Measurements from ENCODE around the gene CALN1.

The CALN1 gene

GRCh38 chr7:71976645-71977044, 435.5 kb downstream of the CALN1 start:
- no peak for TF ChIP-seq FOXP2 (optimal IDR thresholded peaks at IDR 0.05; ENCODE audit: borderline replicate concordance, extremely low read depth, extremely low read length, insufficient read depth)
- TF ChIP-seq TAF1 (IDR thresholded peaks at IDR 0.05; ENCODE audit: borderline replicate concordance, insufficient read depth, low read length): no peak
- no peak for TF ChIP-seq POLR2AphosphoS5 (IDR thresholded peaks at IDR 0.05; ENCODE audit: low read depth, low read length)
- TF ChIP-seq, protein P1, sequence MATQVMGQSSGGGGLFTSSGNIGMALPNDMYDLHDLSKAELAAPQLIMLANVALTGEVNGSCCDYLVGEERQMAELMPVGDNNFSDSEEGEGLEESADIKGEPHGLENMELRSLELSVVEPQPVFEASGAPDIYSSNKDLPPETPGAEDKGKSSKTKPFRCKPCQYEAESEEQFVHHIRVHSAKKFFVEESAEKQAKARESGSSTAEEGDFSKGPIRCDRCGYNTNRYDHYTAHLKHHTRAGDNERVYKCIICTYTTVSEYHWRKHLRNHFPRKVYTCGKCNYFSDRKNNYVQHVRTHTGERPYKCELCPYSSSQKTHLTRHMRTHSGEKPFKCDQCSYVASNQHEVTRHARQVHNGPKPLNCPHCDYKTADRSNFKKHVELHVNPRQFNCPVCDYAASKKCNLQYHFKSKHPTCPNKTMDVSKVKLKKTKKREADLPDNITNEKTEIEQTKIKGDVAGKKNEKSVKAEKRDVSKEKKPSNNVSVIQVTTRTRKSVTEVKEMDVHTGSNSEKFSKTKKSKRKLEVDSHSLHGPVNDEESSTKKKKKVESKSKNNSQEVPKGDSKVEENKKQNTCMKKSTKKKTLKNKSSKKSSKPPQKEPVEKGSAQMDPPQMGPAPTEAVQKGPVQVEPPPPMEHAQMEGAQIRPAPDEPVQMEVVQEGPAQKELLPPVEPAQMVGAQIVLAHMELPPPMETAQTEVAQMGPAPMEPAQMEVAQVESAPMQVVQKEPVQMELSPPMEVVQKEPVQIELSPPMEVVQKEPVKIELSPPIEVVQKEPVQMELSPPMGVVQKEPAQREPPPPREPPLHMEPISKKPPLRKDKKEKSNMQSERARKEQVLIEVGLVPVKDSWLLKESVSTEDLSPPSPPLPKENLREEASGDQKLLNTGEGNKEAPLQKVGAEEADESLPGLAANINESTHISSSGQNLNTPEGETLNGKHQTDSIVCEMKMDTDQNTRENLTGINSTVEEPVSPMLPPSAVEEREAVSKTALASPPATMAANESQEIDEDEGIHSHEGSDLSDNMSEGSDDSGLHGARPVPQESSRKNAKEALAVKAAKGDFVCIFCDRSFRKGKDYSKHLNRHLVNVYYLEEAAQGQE (IDR thresholded peaks at IDR 0.05; ENCODE audit: insufficient read depth in 1 of 2, low read depth in 2 of 2, low read length in 2 of 2): no peak
- no peak for TF ChIP-seq SIN3A (IDR thresholded peaks at IDR 0.05; ENCODE audit: borderline replicate concordance, insufficient read depth, low read length)

GRCh38 chr7:71974611-71975010, 437.5 kb downstream of the CALN1 start:
- TF ChIP-seq FOXP2 (optimal IDR thresholded peaks at IDR 0.05; ENCODE audit: borderline replicate concordance, extremely low read depth, extremely low read length, insufficient read depth) (no peak), SIN3A (IDR thresholded peaks at IDR 0.05; ENCODE audit: borderline replicate concordance, insufficient read depth, low read length) (no peak), TAF1 (IDR thresholded peaks at IDR 0.05; ENCODE audit: borderline replicate concordance, insufficient read depth, low read length) (no peak), POLR2AphosphoS5 (IDR thresholded peaks at IDR 0.05; ENCODE audit: low read depth, low read length) (no peak)
- TF ChIP-seq, protein P1 (IDR thresholded peaks at IDR 0.05; ENCODE audit: insufficient read depth in 1 of 2, low read depth in 2 of 2, low read length in 2 of 2): no peak

GRCh38 chr7:71972534-71972933, 439.6 kb downstream of the CALN1 start:
- TF ChIP-seq POLR2AphosphoS5 (IDR thresholded peaks at IDR 0.05; ENCODE audit: low read depth, low read length) (no peak), SIN3A (IDR thresholded peaks at IDR 0.05; ENCODE audit: borderline replicate concordance, insufficient read depth, low read length) (no peak), TAF1 (IDR thresholded peaks at IDR 0.05; ENCODE audit: borderline replicate concordance, insufficient read depth, low read length) (no peak), FOXP2 (optimal IDR thresholded peaks at IDR 0.05; ENCODE audit: borderline replicate concordance, extremely low read depth, extremely low read length, insufficient read depth) (no peak)
- TF ChIP-seq, protein P1 (IDR thresholded peaks at IDR 0.05; ENCODE audit: insufficient read depth in 1 of 2, low read depth in 2 of 2, low read length in 2 of 2): no peak

- TF ChIP-seq POLR2AphosphoS5 (IDR thresholded peaks at IDR 0.05; ENCODE audit: low read depth, low read length): no peak
- TF ChIP-seq SIN3A (IDR thresholded peaks at IDR 0.05; ENCODE audit: borderline replicate concordance, insufficient read depth, low read length): no peak
- TF ChIP-seq, protein P1 (IDR thresholded peaks at IDR 0.05; ENCODE audit: insufficient read depth in 1 of 2, low read depth in 2 of 2, low read length in 2 of 2): no peak
- no peak for TF ChIP-seq TAF1 (IDR thresholded peaks at IDR 0.05; ENCODE audit: borderline replicate concordance, insufficient read depth, low read length)
- no peak for TF ChIP-seq FOXP2 (optimal IDR thresholded peaks at IDR 0.05; ENCODE audit: borderline replicate concordance, extremely low read depth, extremely low read length, insufficient read depth)
These were observed 441.4 kb downstream of the CALN1 start for GRCh38 chr7:71970725-71971124.

DNA sequence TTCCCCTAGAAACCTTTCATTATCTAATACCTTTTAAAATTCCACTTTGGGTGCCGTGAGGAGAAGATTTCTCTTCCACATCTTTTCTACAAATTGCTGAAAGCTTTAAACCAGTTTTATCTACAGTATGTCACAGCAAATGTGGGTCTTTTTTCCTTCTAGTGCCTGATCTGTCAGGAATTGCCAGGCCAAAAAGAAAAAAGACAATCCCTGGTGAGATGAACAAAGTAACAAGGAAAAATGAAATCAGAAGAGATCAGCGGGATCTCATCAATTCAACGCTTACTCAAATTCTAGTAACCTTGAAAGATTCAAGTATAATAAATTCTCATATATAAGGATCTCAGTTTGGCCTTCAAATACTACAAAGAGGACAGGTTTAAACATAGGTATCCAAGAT, 449.5 kb downstream of the CALN1 start:
- TF ChIP-seq, protein P1 (IDR thresholded peaks at IDR 0.05; ENCODE audit: insufficient read depth in 1 of 2, low read depth in 2 of 2, low read length in 2 of 2): no peak
- no peak for TF ChIP-seq SIN3A (IDR thresholded peaks at IDR 0.05; ENCODE audit: borderline replicate concordance, insufficient read depth, low read length)
- no peak for TF ChIP-seq FOXP2 (optimal IDR thresholded peaks at IDR 0.05; ENCODE audit: borderline replicate concordance, extremely low read depth, extremely low read length, insufficient read depth)
- no peak for TF ChIP-seq TAF1 (IDR thresholded peaks at IDR 0.05; ENCODE audit: borderline replicate concordance, insufficient read depth, low read length)
- TF ChIP-seq POLR2AphosphoS5 (IDR thresholded peaks at IDR 0.05; ENCODE audit: low read depth, low read length): no peak
